Sigmoid colon (tissue), 7 donors: ENCODE results near the gene RAET1L. TPM values are rescaled to one million over a fixed set of nuclear protein-coding genes. Genes with fewer than 3 reads are reported as not detected.
"Not testable (repeated sequence)": the region's sequence is repeated elsewhere in the genome, so short reads cannot be mapped to it uniquely, and the experiment has no call there.

Experiments used
- DNase-seq: peaks from one replicate; pipeline ENCODE4 v3.0.0-alpha.2; 2019
- H3K27ac ChIP-seq, 4 donors: fragments of 200-600 bp; sonication (generic); one replicate each; pipeline ENCODE4 v1.5.1; 2016 to 2019; ENCODE audit warnings: mild to moderate bottlenecking in 1 of 4
- H3K27me3 ChIP-seq, 3 donors: fragments of 200-600 bp; sonication (generic); one replicate each; pipeline ENCODE4 v1.5.1; 2019; ENCODE audit warnings: mild to moderate bottlenecking in 1 of 3
- H3K36me3 ChIP-seq, 4 donors: fragments of 200-600 bp; sonication (generic); one replicate each; pipeline ENCODE4 v1.5.1; 2016 to 2019
- H3K4me1 ChIP-seq, 4 donors: fragments of 200-600 bp; sonication (generic); one replicate each; pipeline ENCODE4 v1.5.1; 2017 to 2019
- H3K4me3 ChIP-seq, 4 donors: fragments of 200-600 bp; sonication (generic); one replicate each; pipeline ENCODE4 v1.5.1; 2017 to 2019; ENCODE audit warnings: mild to moderate bottlenecking in 2 of 4, moderate library complexity in 1 of 4
- H3K9me3 ChIP-seq, 4 donors: fragments of 200-600 bp in 3 of 4; sonication (generic) in 3 of 4; one replicate each; pipeline versions ENCODE4 v1.5.1 to v1.6.1; 2013 to 2019
- EP300 ChIP-seq, 4 donors: sonication (generic); formaldehyde crosslinking; IDR thresholded peaks; one replicate each; pipeline ENCODE4 v1.6.1; 2017; ENCODE audit warnings: antibody characterized with exemption in 4 of 4
- POLR2A ChIP-seq, 2 donors: fragments of 450-650 bp; IDR thresholded peaks; one replicate each; pipeline ENCODE4 v1.6.1; 2016; ENCODE audit warnings: antibody characterized with exemption in 2 of 2, mild to moderate bottlenecking in 2 of 2, moderate library complexity in 2 of 2
- POLR2AphosphoS5 ChIP-seq, 4 donors: sonication (generic); formaldehyde crosslinking; IDR thresholded peaks; one replicate each; pipeline ENCODE4 v1.6.1; 2017; ENCODE audit warnings: antibody characterized with exemption in 4 of 4
- WGBS, 2 donors: extraction: QIAGEN DNeasy Blood & Tissue Kit; methylation state at CpG; one replicate each; pipeline ENCODE4 v1.1.7; 2013; 5-methylcytosine and 5-hydroxymethylcytosine counted together
- intact Hi-C: fragments of 100-400 bp; cut with DNase I; formaldehyde crosslinking; loops from one replicate; pipeline ENCODE4 v1.15.1; 2023
- polyA plus RNA-seq, 3 donors: library from polyadenylated mRNA; stranded (reverse); fragments of 200-250 nt; gene quantifications; one replicate each; pipeline ENCODE4 v1.2.3, GENCODE V29; 2013
- total RNA-seq, 4 donors: library from RNA; depleted of rRNA; stranded (reverse); fragments of >200 nt; gene quantifications; one replicate each; pipeline ENCODE4 v1.1.0, GENCODE V29; 2016
- TF ChIP-seq, protein P1 (sequence below), 4 experiments: fragments of 450-650 bp in 3 of 4; fragments of 200-600 bp in 1 of 4; IDR thresholded peaks; one replicate each; pipeline ENCODE4 v1.5.1; 2016 to 2019; ENCODE audit warnings: antibody characterized with exemption in 4 of 4, mild to moderate bottlenecking in 3 of 4, moderate library complexity in 2 of 4
- donor health status: healthy with polysubstance abuse.
- donor health status: Bipolar disorder and iron deficiency.
- donor health status: healthy.

Gene RAET1L
- total and polyA plus RNA-seq, 7 donors, result not detected

DNA sequence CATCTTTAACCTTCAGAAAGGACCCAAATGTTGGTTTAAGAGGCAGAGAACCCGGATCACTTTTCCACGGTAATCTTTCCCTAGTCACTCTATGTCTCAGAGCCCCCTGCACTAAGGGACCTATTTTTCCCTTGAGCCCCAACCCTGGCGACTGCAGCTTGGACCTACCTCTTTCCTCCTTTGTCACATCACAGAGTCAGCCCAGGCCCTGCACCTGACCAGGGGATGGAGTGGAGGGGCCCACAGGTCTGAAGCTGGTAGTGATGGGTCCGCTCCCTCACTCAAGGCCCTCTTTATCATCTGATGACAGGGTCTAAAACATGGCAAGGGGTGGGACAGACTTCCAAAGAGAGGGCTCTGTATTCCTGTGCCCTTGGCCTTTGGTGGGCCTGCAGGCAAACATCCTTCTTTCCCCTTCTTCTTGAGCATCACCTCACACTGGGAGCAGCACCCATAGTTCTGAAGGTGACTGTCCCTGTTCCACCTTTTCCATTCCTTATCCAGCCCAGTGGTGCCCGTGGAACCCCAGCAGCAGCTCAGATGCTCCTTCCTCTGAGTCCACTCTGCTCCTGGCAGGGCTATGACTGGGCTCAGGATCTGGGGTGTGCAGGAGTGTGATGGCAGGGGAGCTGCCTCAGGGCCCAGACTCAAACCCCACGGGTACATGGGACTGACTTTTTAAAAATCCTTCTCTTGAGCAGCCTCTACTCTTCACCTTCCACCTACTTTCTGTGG lies 6.3 kb downstream of the RAET1L start:
- TF ChIP-seq, protein P1, sequence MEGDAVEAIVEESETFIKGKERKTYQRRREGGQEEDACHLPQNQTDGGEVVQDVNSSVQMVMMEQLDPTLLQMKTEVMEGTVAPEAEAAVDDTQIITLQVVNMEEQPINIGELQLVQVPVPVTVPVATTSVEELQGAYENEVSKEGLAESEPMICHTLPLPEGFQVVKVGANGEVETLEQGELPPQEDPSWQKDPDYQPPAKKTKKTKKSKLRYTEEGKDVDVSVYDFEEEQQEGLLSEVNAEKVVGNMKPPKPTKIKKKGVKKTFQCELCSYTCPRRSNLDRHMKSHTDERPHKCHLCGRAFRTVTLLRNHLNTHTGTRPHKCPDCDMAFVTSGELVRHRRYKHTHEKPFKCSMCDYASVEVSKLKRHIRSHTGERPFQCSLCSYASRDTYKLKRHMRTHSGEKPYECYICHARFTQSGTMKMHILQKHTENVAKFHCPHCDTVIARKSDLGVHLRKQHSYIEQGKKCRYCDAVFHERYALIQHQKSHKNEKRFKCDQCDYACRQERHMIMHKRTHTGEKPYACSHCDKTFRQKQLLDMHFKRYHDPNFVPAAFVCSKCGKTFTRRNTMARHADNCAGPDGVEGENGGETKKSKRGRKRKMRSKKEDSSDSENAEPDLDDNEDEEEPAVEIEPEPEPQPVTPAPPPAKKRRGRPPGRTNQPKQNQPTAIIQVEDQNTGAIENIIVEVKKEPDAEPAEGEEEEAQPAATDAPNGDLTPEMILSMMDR (IDR thresholded peaks at IDR 0.05), result no peak
- no peak for TF ChIP-seq POLR2A (IDR thresholded peaks at IDR 0.05)
- no peak for TF ChIP-seq EP300 (IDR thresholded peaks at IDR 0.05)
- no peak for TF ChIP-seq POLR2AphosphoS5 (IDR thresholded peaks at IDR 0.05)
- H3K9me3 ChIP-seq, result no peaks in the 10 kb centered on the region
- H3K4me3 ChIP-seq, result no peak overlapping the region
- H3K36me3 ChIP-seq, result no peaks in the 10 kb centered on the region
- H3K27ac ChIP-seq, result no peak overlapping the region
- 57 to 61% methylated on average over 6 of the region's 6 CpGs for WGBS, 2 donors
- peaks cover 0 to 12% (median 0%) of the 10 kb centered on the region in 4 donors for H3K4me1 ChIP-seq
- intact Hi-C loops, result no loop called here
- H3K27me3 ChIP-seq, result peaks cover 19 to 54% (median 25%) of the 10 kb centered on the region in 3 donors
- DNase-seq, result no peak

DNA sequence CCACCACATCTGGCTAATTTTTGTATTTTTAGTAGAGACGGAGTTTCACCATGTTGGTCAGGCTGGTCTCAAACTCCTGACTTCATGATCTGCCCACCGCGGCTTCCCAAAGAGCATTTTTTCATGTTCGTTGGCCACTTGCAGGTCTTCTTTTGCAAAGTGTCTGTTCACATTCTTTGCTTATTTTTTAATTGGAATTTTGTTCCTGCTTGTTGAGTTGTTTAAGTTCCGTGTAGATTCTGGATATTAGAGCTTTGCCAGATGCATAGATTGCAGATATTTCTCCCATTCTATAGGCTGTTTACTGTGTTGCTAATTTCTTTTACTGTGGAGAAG lies 8.2 kb downstream of the RAET1L start:
- not testable (repeated sequence) for DNase-seq, H3K36me3 ChIP-seq, H3K27ac ChIP-seq, H3K4me3 ChIP-seq, H3K9me3 ChIP-seq
- H3K27me3 ChIP-seq, result peaks cover 27 to 67% (median 42%) of the 10 kb centered on the region in 3 donors
- TF ChIP-seq, protein P1 (IDR thresholded peaks at IDR 0.05), result peak in 1 of 4 experiments; percentile 19
- WGBS, 2 donors, result 4 to 7% methylated on average over 5 of the region's 5 CpGs
- H3K4me1 ChIP-seq, result peaks cover 0 to 12% (median 0%) of the 10 kb centered on the region in 4 donors
- intact Hi-C loops, result loop anchor here (1.0 to 2.0 kb wide), 2 partner anchors 83 to 182 kb away; no protein-coding TSS in a partner anchor

DNA sequence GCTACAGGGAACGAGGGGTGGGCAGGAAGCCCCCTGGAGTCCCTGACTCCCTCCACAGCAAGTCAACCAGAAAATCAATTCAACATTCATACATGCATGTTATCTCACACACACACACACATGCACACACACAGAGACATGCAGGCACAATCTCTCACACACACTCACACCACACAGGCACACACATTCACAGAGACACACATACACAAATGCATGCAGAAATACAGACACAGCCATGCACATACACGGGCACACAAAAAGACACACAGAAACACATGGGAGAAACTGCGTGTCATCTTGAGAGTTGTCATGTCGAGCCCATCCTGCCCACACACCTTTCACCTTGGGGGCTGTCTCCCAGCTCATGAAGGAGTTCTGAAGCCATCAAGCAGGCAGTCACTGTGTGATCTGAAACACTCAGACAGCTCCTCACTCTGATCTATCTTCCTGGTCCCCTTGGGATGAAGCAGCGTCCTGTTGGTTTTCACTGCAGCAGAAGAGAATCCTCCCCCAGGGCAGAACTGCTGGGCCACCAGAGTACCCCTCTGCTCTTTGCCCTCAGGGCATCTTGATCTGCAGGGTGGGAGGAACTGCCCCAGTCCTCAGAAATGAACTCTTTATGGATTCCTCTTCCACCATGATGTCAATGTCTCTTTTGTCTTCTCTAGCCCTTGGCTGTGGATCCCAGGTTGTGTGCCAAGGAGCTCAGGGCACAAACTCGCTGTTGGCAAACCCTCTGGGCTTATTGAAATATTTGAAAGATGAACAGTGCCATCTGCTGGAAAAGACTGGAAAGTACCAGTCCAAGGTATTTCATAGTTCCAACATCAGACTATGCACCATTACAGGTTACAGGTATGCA lies 8.8 kb downstream of the RAET1L start:
- TF ChIP-seq, protein P1 (IDR thresholded peaks at IDR 0.05), result peak; percentile 56 to 76 (median 68)
- TF ChIP-seq EP300 (IDR thresholded peaks at IDR 0.05), result no peak
- TF ChIP-seq POLR2A (IDR thresholded peaks at IDR 0.05), result no peak
- Histone ChIP-seq H3K4me3 (no peak overlapping the region), H3K27ac (no peak overlapping the region), H3K27me3 (peaks cover 27 to 73% (median 47%) of the 10 kb centered on the region in 3 donors), H3K36me3 (no peaks in the 10 kb centered on the region), H3K4me1 (peaks cover 0 to 12% (median 0%) of the 10 kb centered on the region in 4 donors), H3K9me3 (no peaks in the 10 kb centered on the region)
- no peak for DNase-seq
- 24 to 26% methylated on average over 6 of the region's 6 CpGs for WGBS, 2 donors
- intact Hi-C loops, result loop anchor here (1.0 to 2.0 kb wide), 2 partner anchors 82 to 182 kb away; no protein-coding TSS in a partner anchor

DNA sequence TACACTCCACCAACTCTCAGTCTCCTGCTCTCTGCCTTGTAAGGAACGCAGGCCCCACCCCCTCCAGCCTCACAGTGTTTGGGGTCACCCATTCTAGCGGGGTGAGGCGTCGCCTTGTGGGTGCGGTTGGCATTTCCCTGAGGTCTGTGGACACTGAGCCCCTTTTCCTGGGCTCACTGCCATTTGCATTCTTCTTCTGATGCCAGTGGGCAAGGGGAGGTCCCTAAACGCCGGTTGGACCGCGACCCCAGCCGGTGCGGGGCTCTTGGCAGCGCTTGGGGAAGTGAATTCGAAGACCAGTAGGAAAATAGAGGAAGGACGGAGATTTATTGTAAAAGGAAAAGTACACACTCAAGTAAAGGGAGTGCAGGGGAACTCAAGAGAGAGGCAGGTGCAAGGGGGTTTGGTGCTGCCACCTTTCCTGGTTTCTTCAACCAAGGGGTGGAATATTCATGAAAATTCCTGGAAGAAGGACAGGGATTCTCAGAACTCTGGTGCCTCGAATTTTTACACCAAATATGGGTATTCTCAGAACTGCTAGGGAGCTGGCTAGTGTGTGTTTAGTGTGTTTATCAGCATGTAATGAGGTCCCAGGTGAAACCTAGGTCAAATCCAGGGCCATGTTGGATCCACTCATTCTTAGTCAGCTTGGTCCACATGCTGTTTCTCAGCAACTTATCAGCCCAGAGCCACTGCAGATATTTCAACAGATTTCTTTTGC lies 9.9 kb downstream of the RAET1L start:
- intact Hi-C loops, result loop anchor here (2.0 kb wide), 1 partner anchor 181 kb away; no protein-coding TSS in a partner anchor
- peaks cover 27 to 79% (median 50%) of the 10 kb centered on the region in 3 donors for H3K27me3 ChIP-seq
- not testable (repeated sequence) for H3K4me3 ChIP-seq, H3K9me3 ChIP-seq, H3K27ac ChIP-seq, H3K36me3 ChIP-seq, DNase-seq
- WGBS, 2 donors, result 3 to 4% methylated on average over 15 of the region's 15 CpGs
- H3K4me1 ChIP-seq, result peaks cover 0 to 12% (median 0%) of the 10 kb centered on the region in 4 donors

DNA sequence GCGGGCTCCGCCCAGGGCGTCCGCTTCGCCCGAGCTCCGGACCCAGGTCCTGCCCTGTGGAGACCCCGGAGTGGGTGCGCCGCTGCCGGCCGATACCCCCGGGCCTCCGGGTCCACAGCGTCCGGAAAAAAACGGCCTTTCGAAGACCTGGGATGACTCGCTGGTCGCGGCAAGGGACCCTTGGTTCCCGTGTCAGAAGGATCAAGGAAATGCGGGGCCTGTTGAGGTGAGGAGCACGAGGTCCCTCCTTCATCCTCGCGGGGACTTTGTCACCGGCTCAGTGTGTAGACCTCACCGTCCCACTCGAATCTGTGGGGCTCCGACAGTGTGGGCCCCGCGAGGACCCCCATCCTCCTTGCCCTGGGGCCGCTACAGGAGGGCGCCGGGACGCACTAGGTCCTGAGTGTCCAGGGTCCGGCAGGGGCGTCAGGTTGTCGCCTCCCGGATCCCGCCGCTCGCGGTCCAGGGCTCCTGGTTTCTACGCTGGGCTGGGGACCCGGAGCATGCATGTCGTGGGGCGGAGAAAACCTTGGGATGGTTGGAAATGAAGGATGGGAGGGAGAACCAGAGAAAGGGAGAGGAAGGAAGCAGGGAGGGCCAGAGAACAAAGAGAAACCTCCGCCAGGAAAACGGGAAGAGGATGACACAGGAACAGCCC lies 10.6 kb downstream of the RAET1L start:
- WGBS, 2 donors, result 4 to 9% methylated on average over 48 of the region's 50 CpGs
- H3K4me3 ChIP-seq, intact Hi-C loops, H3K9me3 ChIP-seq, H3K27ac ChIP-seq, H3K36me3 ChIP-seq, DNase-seq: not testable (repeated sequence)
- Histone ChIP-seq H3K4me1 (peaks cover 0 to 12% (median 0%) of the 10 kb centered on the region in 4 donors), H3K27me3 (peaks cover 27 to 85% (median 54%) of the 10 kb centered on the region in 3 donors)

DNA sequence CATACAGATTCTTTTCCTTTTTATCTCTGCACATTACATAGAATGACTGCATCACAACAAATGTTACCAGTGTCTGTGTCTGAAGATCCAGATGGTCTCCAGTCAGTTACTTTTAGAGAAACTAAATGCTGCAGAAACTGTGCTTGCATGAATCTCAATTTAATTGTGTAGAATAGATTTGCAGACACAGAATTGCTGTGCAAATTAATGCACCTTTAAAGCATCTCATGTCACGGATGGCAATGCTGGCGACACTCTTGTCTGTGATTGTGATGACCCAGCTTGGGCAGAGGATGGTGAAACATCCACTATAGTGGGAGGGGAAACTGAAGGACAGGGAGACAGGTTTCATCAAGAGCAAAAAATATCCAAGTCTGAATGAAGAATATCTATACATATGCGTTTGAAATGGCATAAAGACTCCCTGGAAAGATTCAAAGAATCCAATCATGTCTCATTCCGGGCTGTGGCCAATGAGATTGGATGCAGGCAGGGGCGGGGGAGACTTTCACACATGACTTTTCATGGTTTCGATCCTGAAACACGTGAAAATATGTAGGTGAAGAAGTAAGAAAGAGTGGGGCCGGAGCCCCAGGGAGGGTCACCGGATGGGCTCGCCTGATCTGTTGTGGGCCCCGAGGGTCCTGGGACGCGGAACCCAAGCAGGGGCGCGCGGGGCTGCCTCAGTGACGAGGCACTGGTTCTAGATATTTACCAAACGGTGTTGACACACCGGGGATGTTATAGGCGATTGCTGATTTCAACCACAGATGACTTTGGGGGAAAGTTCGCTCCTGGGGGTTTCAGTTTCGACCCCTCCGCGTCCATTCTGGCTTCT lies 11.3 kb downstream of the RAET1L start:
- DNase-seq, intact Hi-C loops: not testable (repeated sequence)
- peaks cover 27 to 87% (median 54%) of the 10 kb centered on the region in 3 donors for H3K27me3 ChIP-seq

More for the DNA sequence above, 11.3 kb downstream of the RAET1L start:
- not testable (repeated sequence) for H3K36me3 ChIP-seq, H3K27ac ChIP-seq, H3K4me3 ChIP-seq, H3K9me3 ChIP-seq
- WGBS, 2 donors, result 7 to 10% methylated on average over 12 of the region's 24 CpGs
- H3K4me1 ChIP-seq, result peaks cover 0 to 12% (median 0%) of the 10 kb centered on the region in 4 donors
